Cardiac muscle cell (in vitro differentiated cells and primary cell): ENCODE data around the gene SCARB1. TPM values are rescaled to one million over a fixed set of nuclear protein-coding genes. Genes with fewer than 3 reads are reported as not detected.
"Not testable (repeated sequence)": the region's sequence is repeated elsewhere in the genome, so short reads cannot be mapped to it uniquely, and the experiment has no call there.

Source experiments
- DNase-seq, 2 donors: peaks; one replicate each; pipeline versions ENCODE4 v3.0.0 to v3.0.0-alpha.2; 2010 to 2017; ENCODE audit warnings: low read depth in 1 of 2, low spot score in 1 of 2
- H3K27ac ChIP-seq: fragments of 200-600 bp; sonication (generic); 2 replicates; pipeline ENCODE4 v1.5.1; 2016
- H3K27me3 ChIP-seq: fragments of 200-600 bp; sonication (generic); 2 replicates; pipeline ENCODE4 v1.6.0; 2016; ENCODE audit warnings: control low read depth
- H3K36me3 ChIP-seq: fragments of 200-600 bp; sonication (generic); 2 replicates; pipeline ENCODE4 v1.5.1; 2016; ENCODE audit warnings: control low read depth
- H3K4me1 ChIP-seq: fragments of 200-600 bp; sonication (generic); 2 replicates; pipeline ENCODE4 v1.8.1; 2017; ENCODE audit warnings: low read depth, mild to moderate bottlenecking, mixed run types
- H3K4me3 ChIP-seq: fragments of 200-600 bp; sonication (generic); 2 replicates; pipeline ENCODE4 v1.5.1; 2016; ENCODE audit warnings: mild to moderate bottlenecking
- H3K9me3 ChIP-seq: fragments of 200-600 bp; sonication (generic); 2 replicates; pipeline ENCODE4 v1.5.1; 2017; ENCODE audit warnings: low read depth, mild to moderate bottlenecking, control low read depth
- CTCF ChIP-seq: IDR thresholded peaks from 2 replicates; pipeline ENCODE4 v1.5.1; 2012; ENCODE audit warnings: low read depth, mild to moderate bottlenecking, low read length
- polyA plus RNA-seq: library from polyadenylated mRNA; unstranded; fragments of >200 nt; fragmentation: Nextera tagmentation; extraction: Ambion mirVana; gene quantifications from 2 replicates; pipeline ENCODE4 v1.2.1, GENCODE V29; 2016
- total RNA-seq: library from RNA; depleted of rRNA; stranded (reverse); fragments of >200 nt; gene quantifications from 2 replicates; pipeline ENCODE4 v1.2.3, GENCODE V29; 2016

Gene SCARB1
- total and polyA plus RNA-seq, 2 experiments from 2014 or later, result 37.7 to 42.5 TPM

GRCh38 chr12:124898200-124898922 lies 34.7 kb upstream of the SCARB1 start:
- no peaks in the 10 kb centered on the region for H3K36me3 ChIP-seq
- H3K9me3 ChIP-seq, result no peaks in the 10 kb centered on the region
- no peak overlapping the region for H3K27ac ChIP-seq
- DNase-seq, result peak in 1 of 2 donors; percentile 49
- no peaks in the 10 kb centered on the region for H3K4me1 ChIP-seq
- H3K4me3 ChIP-seq, result no peak overlapping the region
- TF ChIP-seq CTCF, result peak; percentile 51
- H3K27me3 ChIP-seq, result no peaks in the 10 kb centered on the region

- Histone ChIP-seq H3K27me3 (no peaks in the 10 kb centered on the region), H3K4me1 (no peaks in the 10 kb centered on the region), H3K27ac (no peak overlapping the region), H3K9me3 (no peaks in the 10 kb centered on the region), H3K4me3 (no peak overlapping the region), H3K36me3 (no peaks in the 10 kb centered on the region)
- no peak for DNase-seq
- TF ChIP-seq CTCF, result no peak
Observed at GRCh38 chr12:124896461-124896860, 32.8 kb upstream of the SCARB1 start.

GRCh38 chr12:124893792-124894516 lies 30.3 kb upstream of the SCARB1 start:
- no peak overlapping the region for H3K4me3 ChIP-seq
- no peaks in the 10 kb centered on the region for H3K27me3 ChIP-seq
- H3K4me1 ChIP-seq, result no peaks in the 10 kb centered on the region
- TF ChIP-seq CTCF, result no peak
- no peaks in the 10 kb centered on the region for H3K36me3 ChIP-seq
- H3K9me3 ChIP-seq, result no peaks in the 10 kb centered on the region
- no peak overlapping the region for H3K27ac ChIP-seq
- DNase-seq, result no peak

GRCh38 chr12:124888260-124888659 lies 24.6 kb upstream of the SCARB1 start:
- Histone ChIP-seq H3K36me3 (no peaks in the 10 kb centered on the region), H3K9me3 (no peaks in the 10 kb centered on the region), H3K4me3 (no peak overlapping the region), H3K4me1 (no peaks in the 10 kb centered on the region), H3K27me3 (no peaks in the 10 kb centered on the region), H3K27ac (no peak overlapping the region)
- DNase-seq, result no peak
- TF ChIP-seq CTCF, result no peak

- DNase-seq, H3K9me3 ChIP-seq, H3K4me1 ChIP-seq, H3K27me3 ChIP-seq, H3K36me3 ChIP-seq, H3K4me3 ChIP-seq, H3K27ac ChIP-seq: not testable (repeated sequence)
Observed at GRCh38 chr12:124887766-124888165, 24.1 kb upstream of the SCARB1 start.
